Fibroblast of lung (primary cell): ENCODE results near the gene GPR12. TPM values are rescaled to one million over a fixed set of nuclear protein-coding genes. Genes with fewer than 3 reads are reported as not detected.
A peak's percentile ranks its signal among the peaks of the same experiment; 100 is the strongest.

Source experiments
- DNase-seq, 2 donors: peaks; one replicate each; pipeline versions ENCODE4 v3.0.0 to v3.0.0-alpha.2; 2010; ENCODE audit warnings: low read depth in 2 of 2
- H2AFZ ChIP-seq: 2 replicates; pipeline ENCODE4 v1.5.1; 2012; ENCODE audit warnings: low read length, control low read depth, inconsistent platforms
- H3K27ac ChIP-seq: 2 replicates; pipeline ENCODE4 v1.5.1; 2011; ENCODE audit warnings: low read length, control low read depth; ENCODE audit not compliant: insufficient read depth
- H3K27me3 ChIP-seq: 2 replicates; pipeline ENCODE4 v1.5.1; 2011; ENCODE audit warnings: mild to moderate bottlenecking, low read length; ENCODE audit not compliant: control insufficient read depth, insufficient read depth
- H3K36me3 ChIP-seq: 2 replicates; pipeline ENCODE4 v1.5.1; 2011; ENCODE audit warnings: low read length; ENCODE audit not compliant: control insufficient read depth, insufficient read depth
- H3K4me1 ChIP-seq: 2 replicates; pipeline ENCODE4 v1.5.1; 2011; ENCODE audit warnings: low read length; ENCODE audit not compliant: control insufficient read depth, insufficient read depth; ENCODE audit errors: extremely low read depth
- H3K4me2 ChIP-seq: 2 replicates; pipeline ENCODE4 v1.5.1; 2011; ENCODE audit warnings: low read length, control low read depth; ENCODE audit not compliant: insufficient read depth; ENCODE audit errors: extremely low read depth
- H3K4me3 ChIP-seq, 4 experiments: fragments of 200-600 bp in 1 of 4; sonication (generic) in 1 of 4; replicated peaks in 1 of 4; 2 replicates each; pipeline ENCODE4 v1.5.1; 2011 to 2016; ENCODE audit warnings: low read length in 4 of 4, low read depth in 3 of 4, mild to moderate bottlenecking in 3 of 4, control low read depth in 2 of 4, inconsistent platforms in 1 of 4, mixed read lengths in 1 of 4; ENCODE audit not compliant: insufficient read depth in 1 of 4; ENCODE audit errors: control extremely low read depth in 1 of 4
- H3K79me2 ChIP-seq: 2 replicates; pipeline ENCODE4 v1.5.1; 2012; ENCODE audit warnings: mild to moderate bottlenecking, low read length, inconsistent platforms; ENCODE audit not compliant: control insufficient read depth, insufficient read depth
- H3K9ac ChIP-seq: 2 replicates; pipeline ENCODE4 v1.5.1; 2011; ENCODE audit warnings: mild to moderate bottlenecking, low read length, control low read depth; ENCODE audit not compliant: insufficient read depth
- H3K9me3 ChIP-seq: 2 replicates; pipeline ENCODE4 v1.5.1; 2012; ENCODE audit warnings: low read depth, low read length; ENCODE audit not compliant: control insufficient read depth, insufficient read depth
- H4K20me1 ChIP-seq: 2 replicates; pipeline ENCODE4 v1.5.1; 2011; ENCODE audit warnings: low read length; ENCODE audit not compliant: control insufficient read depth, insufficient read depth; ENCODE audit errors: extremely low read depth
- EZH2 ChIP-seq: IDR thresholded peaks from 2 replicates; pipeline ENCODE4 v1.5.1; 2012; ENCODE audit warnings: low read length, control low read depth, mild to moderate bottlenecking; ENCODE audit errors: missing control alignments
- polyA plus RNA-seq, 2 donors: library from polyadenylated mRNA; depleted of rRNA in 1 of 2; stranded (reverse) in 1 of 2; unstranded in 1 of 2; fragments of >200 nt; gene quantifications; 2 replicates each; pipeline ENCODE4 v1.2.1, GENCODE V29; 2011 to 2012; ENCODE audit warnings: missing spikeins in 1 of 2
- total RNA-seq: library from RNA; depleted of rRNA; stranded (reverse); fragments of >200 nt; gene quantifications from 2 replicates; pipeline ENCODE4 v1.2.1, GENCODE V29; 2014
- TF ChIP-seq, protein P1 (sequence below), 2 donors: IDR thresholded peaks in 1 of 2; conservative IDR thresholded peaks in 1 of 2; 1 replicate in 1 of 2; 2 replicates in 1 of 2; pipeline ENCODE4 v1.5.1; 2011 to 2012; ENCODE audit warnings: low read length in 2 of 2, control low read depth in 1 of 2, inconsistent platforms in 1 of 2, low read depth in 1 of 2, mild to moderate bottlenecking in 1 of 2

GPR12 gene
- total and polyA plus RNA-seq, 2 donors (not counting 1 experiment from before 2014, with no cell fraction given) = not detected

DNA sequence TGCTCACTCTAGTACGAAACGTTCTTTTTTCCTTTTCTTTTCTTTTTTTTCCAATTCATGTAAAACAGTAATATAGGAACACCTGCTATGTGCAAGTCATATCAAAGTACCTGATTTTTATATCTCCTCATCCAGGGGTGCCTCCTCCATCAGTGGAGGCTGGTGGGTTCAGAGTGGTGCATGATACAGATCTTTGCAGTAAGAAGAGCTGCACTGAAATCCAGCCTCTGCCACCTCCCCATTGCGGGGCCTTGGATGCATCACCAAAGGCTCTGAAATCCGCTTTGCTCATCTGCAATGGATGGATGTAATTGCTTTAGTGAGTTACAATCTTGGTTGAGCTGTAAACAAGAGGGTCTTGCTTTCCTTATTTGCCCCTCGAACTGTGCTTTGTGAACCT lies 38.3 kb downstream of the GPR12 start:
- no peak overlapping the region for H3K4me2 ChIP-seq
- no peaks in the 10 kb centered on the region for H4K20me1 ChIP-seq
- H3K9ac ChIP-seq = no peak overlapping the region
- no peak for DNase-seq
- H3K4me3 ChIP-seq = no peak overlapping the region
- no peak overlapping the region for H3K27ac ChIP-seq
- H2AFZ ChIP-seq = no peak overlapping the region
- H3K36me3 ChIP-seq = no peaks in the 10 kb centered on the region
- H3K79me2 ChIP-seq = no peaks in the 10 kb centered on the region
- no peak for TF ChIP-seq EZH2
- TF ChIP-seq, protein P1, sequence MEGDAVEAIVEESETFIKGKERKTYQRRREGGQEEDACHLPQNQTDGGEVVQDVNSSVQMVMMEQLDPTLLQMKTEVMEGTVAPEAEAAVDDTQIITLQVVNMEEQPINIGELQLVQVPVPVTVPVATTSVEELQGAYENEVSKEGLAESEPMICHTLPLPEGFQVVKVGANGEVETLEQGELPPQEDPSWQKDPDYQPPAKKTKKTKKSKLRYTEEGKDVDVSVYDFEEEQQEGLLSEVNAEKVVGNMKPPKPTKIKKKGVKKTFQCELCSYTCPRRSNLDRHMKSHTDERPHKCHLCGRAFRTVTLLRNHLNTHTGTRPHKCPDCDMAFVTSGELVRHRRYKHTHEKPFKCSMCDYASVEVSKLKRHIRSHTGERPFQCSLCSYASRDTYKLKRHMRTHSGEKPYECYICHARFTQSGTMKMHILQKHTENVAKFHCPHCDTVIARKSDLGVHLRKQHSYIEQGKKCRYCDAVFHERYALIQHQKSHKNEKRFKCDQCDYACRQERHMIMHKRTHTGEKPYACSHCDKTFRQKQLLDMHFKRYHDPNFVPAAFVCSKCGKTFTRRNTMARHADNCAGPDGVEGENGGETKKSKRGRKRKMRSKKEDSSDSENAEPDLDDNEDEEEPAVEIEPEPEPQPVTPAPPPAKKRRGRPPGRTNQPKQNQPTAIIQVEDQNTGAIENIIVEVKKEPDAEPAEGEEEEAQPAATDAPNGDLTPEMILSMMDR (conservative IDR thresholded peaks at IDR 0.05 in 1 of 2, IDR thresholded peaks at IDR 0.05 in 1 of 2; ENCODE audit: low read depth in 1 of 2, low read length in 2 of 2) = no peak
- H3K27me3 ChIP-seq = no peaks in the 10 kb centered on the region
- H3K9me3 ChIP-seq = no peaks in the 10 kb centered on the region
- H3K4me1 ChIP-seq = no peaks in the 10 kb centered on the region

DNA sequence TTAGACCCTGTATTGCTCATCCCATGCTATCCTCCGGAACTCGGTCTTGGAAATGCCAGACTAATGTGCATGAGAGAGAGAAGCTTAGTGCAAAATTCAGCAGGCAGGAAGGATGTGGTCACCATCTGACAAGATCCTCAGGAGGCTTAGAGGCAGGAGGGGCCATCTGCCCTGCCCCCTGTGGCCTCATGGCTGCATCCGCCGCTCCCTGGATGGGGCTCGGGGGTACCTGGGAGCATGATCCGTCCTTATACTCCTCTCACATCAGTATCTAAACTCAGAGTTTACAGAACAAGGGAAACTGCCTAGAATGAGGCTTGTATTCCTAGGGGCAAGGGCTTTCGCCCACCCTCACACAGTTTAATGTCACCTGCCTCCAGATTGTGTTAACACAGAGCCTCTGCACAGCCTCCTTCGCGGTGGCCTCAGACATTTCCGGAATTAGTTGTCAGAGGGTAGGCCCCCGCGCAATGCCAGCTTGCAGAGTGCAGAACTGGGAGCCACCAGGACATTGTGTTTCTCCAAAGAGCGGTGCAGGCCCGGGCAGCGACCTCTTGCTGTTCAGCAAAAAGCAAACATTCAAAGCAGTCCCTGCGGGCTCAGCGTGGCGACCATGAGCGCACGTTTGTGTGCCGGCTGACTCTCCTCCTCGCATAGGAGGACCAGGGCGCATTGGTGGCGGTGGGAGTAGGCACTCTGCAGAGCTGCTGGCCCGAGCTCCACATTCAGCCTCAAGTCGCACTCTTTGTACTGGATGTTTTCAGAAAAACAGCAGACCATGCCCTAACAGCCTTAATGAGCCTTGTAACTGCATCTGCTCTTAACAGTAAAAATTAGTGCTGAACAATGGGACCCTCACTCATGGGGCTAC lies 39.1 kb downstream of the GPR12 start:
- DNase-seq = no peak

DNA sequence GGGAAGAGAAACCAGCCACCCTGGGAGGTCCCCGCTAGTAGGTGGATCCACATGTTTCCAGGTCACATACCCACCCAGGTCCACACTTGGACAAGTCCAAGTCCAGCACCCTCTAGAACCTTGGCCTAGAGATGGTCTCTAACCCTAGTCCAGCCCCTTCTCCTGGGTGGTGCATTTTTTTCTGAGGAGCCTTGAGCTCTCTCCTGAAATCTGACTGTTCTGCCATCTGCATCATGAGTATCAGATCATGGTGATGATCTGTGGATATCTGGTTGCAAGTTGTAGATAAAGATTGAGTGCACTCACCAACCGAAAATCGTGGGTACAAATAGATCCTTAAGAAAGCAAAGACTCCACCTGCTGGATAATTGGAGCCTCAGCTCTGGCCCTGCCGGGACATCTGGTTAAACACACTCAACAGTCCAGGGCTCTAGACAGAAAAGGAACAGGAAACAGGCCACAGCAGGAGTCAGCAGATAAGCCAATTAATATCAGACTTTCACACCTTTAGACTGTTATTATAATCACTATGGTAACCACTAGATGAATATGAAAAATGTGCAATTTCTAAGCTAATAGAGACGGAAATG lies 41.1 kb downstream of the GPR12 start:
- H4K20me1 ChIP-seq = no peaks in the 10 kb centered on the region
- H3K9ac ChIP-seq = no peak overlapping the region
- H3K27ac ChIP-seq = no peak overlapping the region
- no peaks in the 10 kb centered on the region for H3K36me3 ChIP-seq
- no peaks in the 10 kb centered on the region for H3K9me3 ChIP-seq
- DNase-seq = no peak
- TF ChIP-seq EZH2 = no peak
- TF ChIP-seq, protein P1 (conservative IDR thresholded peaks at IDR 0.05 in 1 of 2, IDR thresholded peaks at IDR 0.05 in 1 of 2; ENCODE audit: low read depth in 1 of 2, low read length in 2 of 2) = peak in 1 of 2 donors; percentile 15
- H2AFZ ChIP-seq = no peak overlapping the region
- H3K4me1 ChIP-seq = no peaks in the 10 kb centered on the region
- H3K4me2 ChIP-seq = no peak overlapping the region
- H3K4me3 ChIP-seq = no peak overlapping the region
- H3K79me2 ChIP-seq = no peaks in the 10 kb centered on the region
- H3K27me3 ChIP-seq = no peaks in the 10 kb centered on the region

More for the DNA sequence above, 39.1 kb downstream of the GPR12 start:
- H3K27me3 ChIP-seq = no peaks in the 10 kb centered on the region
- H3K9me3 ChIP-seq = no peaks in the 10 kb centered on the region
- no peaks in the 10 kb centered on the region for H4K20me1 ChIP-seq
- H3K27ac ChIP-seq = no peak overlapping the region
- H3K36me3 ChIP-seq = no peaks in the 10 kb centered on the region
- no peak for TF ChIP-seq EZH2
- H3K9ac ChIP-seq = no peak overlapping the region
- no peaks in the 10 kb centered on the region for H3K79me2 ChIP-seq
- no peaks in the 10 kb centered on the region for H3K4me1 ChIP-seq
- no peak overlapping the region for H3K4me2 ChIP-seq
- H3K4me3 ChIP-seq = no peak overlapping the region
- no peak overlapping the region for H2AFZ ChIP-seq
